NB4 (cell line): ENCODE measurements around the gene EPB41L4A.

Source experiments
- DNase-seq: peaks from one replicate; pipeline ENCODE4 v3.0.0; 2010; ENCODE audit warnings: low read depth
- H3K4me3 ChIP-seq: one replicate; pipeline ENCODE4 v1.5.1; 2011; ENCODE audit warnings: mild to moderate bottlenecking, low read depth, low read length, moderate library complexity
- MYC ChIP-seq: IDR thresholded peaks from 2 replicates; pipeline ENCODE4 v1.6.1; 2011; ENCODE audit warnings: low read depth, low read length
- POLR2A ChIP-seq: IDR thresholded peaks from 2 replicates; pipeline ENCODE4 v1.6.1; 2011; ENCODE audit warnings: mild to moderate bottlenecking; ENCODE audit not compliant: insufficient read length; ENCODE audit errors: extremely low read depth
- TF ChIP-seq, protein P1 (sequence below): IDR thresholded peaks from one replicate; pipeline ENCODE4 v1.5.1; 2012; ENCODE audit warnings: low read depth, low read length
- TF ChIP-seq, protein P2 (sequence below): IDR thresholded peaks from 2 replicates; pipeline ENCODE4 v1.6.1; 2011; ENCODE audit warnings: low read depth, low read length

The EPB41L4A gene

DNA sequence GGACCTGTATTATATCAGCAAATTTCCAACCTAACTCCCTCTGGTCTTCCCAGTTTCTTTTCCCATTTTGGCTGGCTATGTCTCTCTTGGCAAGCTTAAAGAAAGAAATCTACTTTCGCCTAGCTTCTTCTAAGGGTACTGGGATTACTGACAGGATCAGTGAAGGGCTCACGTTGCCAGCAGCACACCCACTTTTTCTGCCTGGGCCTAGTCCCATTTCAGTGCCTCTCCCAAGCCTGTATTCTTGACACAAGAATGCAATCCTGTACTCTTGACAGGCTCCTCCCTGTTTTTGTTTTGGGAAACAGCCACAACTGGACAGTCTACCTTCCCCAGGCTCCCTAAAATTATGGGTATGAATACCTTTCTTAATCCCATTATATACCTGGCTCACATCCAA, 170.5 kb downstream of the EPB41L4A start:
- no peak overlapping the region for H3K4me3 ChIP-seq
- TF ChIP-seq, protein P1, sequence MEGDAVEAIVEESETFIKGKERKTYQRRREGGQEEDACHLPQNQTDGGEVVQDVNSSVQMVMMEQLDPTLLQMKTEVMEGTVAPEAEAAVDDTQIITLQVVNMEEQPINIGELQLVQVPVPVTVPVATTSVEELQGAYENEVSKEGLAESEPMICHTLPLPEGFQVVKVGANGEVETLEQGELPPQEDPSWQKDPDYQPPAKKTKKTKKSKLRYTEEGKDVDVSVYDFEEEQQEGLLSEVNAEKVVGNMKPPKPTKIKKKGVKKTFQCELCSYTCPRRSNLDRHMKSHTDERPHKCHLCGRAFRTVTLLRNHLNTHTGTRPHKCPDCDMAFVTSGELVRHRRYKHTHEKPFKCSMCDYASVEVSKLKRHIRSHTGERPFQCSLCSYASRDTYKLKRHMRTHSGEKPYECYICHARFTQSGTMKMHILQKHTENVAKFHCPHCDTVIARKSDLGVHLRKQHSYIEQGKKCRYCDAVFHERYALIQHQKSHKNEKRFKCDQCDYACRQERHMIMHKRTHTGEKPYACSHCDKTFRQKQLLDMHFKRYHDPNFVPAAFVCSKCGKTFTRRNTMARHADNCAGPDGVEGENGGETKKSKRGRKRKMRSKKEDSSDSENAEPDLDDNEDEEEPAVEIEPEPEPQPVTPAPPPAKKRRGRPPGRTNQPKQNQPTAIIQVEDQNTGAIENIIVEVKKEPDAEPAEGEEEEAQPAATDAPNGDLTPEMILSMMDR: no peak
- TF ChIP-seq, protein P2, sequence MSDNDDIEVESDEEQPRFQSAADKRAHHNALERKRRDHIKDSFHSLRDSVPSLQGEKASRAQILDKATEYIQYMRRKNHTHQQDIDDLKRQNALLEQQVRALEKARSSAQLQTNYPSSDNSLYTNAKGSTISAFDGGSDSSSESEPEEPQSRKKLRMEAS: no peak
- TF ChIP-seq MYC (no peak), POLR2A (no peak)
- no peak for DNase-seq

DNA sequence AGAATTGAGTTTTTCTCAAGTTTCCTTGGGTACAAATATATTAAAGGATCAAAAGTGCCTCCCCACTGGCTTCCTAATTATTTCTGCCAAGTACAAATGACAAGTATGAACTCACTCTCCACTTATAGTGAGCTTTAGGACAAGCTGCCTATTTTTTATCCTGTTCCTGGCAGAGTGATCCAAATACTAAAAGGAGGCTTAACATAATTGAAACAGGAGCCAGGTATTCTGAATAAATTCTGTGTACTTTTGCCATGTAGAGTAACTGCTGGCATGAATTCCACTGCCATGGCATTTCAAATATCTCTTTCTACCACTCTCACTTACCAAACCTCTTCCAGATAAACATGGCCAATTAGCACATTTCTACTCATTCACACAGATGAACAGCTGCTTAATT, 171.1 kb downstream of the EPB41L4A start:
- TF ChIP-seq MYC: no peak
- TF ChIP-seq, protein P1: no peak
- TF ChIP-seq, protein P2: no peak
- TF ChIP-seq POLR2A: no peak
- DNase-seq: no peak
- no peak overlapping the region for H3K4me3 ChIP-seq

DNA sequence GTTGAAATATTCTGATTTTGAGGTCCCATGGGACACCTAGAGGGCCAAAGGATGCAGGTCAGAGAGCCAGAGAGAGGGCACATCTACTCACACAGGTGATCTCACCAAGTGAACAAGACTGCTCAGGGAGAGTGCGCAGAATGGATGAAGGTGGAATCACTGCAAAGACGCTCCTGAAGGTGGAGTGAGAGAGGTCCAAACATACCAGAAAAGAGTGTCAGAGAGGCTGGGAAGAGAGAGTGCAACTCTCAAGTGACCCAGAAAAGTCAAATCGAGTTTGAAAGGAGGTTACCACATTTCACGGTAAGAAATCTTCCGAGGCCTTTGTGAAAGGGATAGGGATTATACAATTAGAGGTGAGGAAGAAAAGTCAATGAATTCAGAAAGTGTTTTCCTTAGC, 173.4 kb downstream of the EPB41L4A start:
- no peak overlapping the region for H3K4me3 ChIP-seq
- TF ChIP-seq, protein P1: no peak
- TF ChIP-seq, protein P2: no peak
- no peak for TF ChIP-seq MYC
- TF ChIP-seq POLR2A: no peak
- DNase-seq: no peak

DNA sequence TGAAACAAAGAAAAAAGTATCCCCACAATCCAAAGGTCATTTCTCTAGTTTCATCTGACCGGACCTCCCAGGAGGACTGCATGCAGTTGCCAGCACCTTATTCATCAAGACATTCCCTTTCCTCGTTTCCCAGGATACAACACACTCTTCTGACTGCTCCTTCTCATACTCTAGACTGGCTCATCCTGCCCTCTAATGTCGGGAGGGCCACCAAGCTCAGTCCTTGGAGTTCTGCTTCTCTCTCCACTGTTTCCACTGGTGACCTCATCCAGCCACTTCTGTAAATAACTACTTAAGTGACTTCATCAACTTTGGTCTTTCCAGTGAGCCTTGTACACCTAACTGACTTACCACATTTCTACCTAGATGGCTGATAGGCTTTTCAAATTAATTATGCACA, 179.1 kb downstream of the EPB41L4A start:
- H3K4me3 ChIP-seq: no peak overlapping the region
- TF ChIP-seq POLR2A: no peak
- TF ChIP-seq, protein P1: no peak
- TF ChIP-seq, protein P2: no peak
- DNase-seq: no peak

DNA sequence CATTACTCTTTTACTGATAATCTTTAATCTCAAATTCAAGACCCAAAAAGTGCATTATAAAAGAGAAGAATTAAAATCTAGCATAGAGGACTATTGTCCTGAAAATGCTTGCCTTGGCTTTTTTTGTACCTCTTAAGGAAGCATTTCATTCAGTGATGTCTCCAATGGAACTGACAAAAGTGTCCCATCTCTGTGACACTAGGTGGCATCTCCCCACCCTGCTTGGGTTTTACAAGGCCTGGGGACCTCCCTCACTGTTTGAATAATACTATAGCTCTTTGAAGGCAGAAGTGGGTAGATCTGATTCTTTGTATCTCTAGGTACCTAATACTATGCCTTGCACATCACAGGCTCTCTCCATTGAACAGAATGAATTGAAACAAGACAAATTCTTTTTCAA, 180.6 kb downstream of the EPB41L4A start:
- DNase-seq: peak; percentile 8
- TF ChIP-seq MYC (no peak), POLR2A (no peak)
- TF ChIP-seq, protein P1: no peak
- TF ChIP-seq, protein P2: no peak
- no peak overlapping the region for H3K4me3 ChIP-seq

DNA sequence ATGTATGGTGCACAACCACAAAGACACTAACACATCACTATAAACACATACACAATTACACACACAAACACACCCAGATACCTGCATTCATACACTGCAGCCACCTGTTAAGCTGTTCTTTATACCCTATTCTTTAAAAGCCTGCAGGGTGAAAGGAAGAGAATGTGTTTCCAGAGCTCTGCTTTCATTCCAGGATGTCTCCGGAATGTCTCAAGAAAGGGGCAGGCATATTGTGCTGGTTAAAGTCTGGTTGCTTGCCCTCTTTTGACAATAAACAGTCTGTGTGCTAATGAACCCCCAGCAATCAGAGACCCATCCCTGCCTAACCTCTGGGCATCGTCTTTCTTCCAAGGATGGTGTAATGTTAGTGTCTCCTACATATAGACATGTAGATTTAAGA, 181.6 kb downstream of the EPB41L4A start:
- no peak for DNase-seq
- TF ChIP-seq POLR2A (no peak), MYC (no peak)
- TF ChIP-seq, protein P1: no peak
- TF ChIP-seq, protein P2: no peak
- no peak overlapping the region for H3K4me3 ChIP-seq
